Retinal pigment epithelial cell (primary cell): ENCODE measurements around the gene SOD2.

Experiments used
- DNase-seq: peaks from one replicate; pipeline ENCODE4 v3.0.0-alpha.2; 2010; ENCODE audit warnings: low read depth
- H3K4me3 ChIP-seq: 2 replicates; pipeline ENCODE4 v1.5.1; 2011; ENCODE audit warnings: mild to moderate bottlenecking, low read length, control low read depth, moderate library complexity
- CTCF ChIP-seq: conservative IDR thresholded peaks from 2 replicates; pipeline ENCODE4 v1.5.1; 2011; ENCODE audit warnings: low read depth, low read length, control low read depth, inconsistent platforms

The SOD2 gene

GRCh38 chr6:159687341-159687740 lies 5.7 kb downstream of the SOD2 start:
- no peak overlapping the region for H3K4me3 ChIP-seq
- DNase-seq: no peak
- peak; percentile 4 for TF ChIP-seq CTCF

GRCh38 chr6:159686703-159687102 lies 6.3 kb downstream of the SOD2 start:
- no peak for DNase-seq
- no peak overlapping the region for H3K4me3 ChIP-seq
- TF ChIP-seq CTCF: no peak

GRCh38 chr6:159686040-159686439 lies 7.0 kb downstream of the SOD2 start:
- no peak overlapping the region for H3K4me3 ChIP-seq
- no peak for TF ChIP-seq CTCF
- DNase-seq: no peak

GRCh38 chr6:159684013-159684304 lies 9.1 kb downstream of the SOD2 start:
- no peak overlapping the region for H3K4me3 ChIP-seq
- no peak for TF ChIP-seq CTCF
- DNase-seq: no peak

GRCh38 chr6:159682810-159683209 lies 10.2 kb downstream of the SOD2 start:
- no peak overlapping the region for H3K4me3 ChIP-seq

GRCh38 chr6:159682295-159682694 lies 10.7 kb downstream of the SOD2 start:
- H3K4me3 ChIP-seq: no peak overlapping the region
- DNase-seq: peak; percentile 91
- no peak for TF ChIP-seq CTCF

More at GRCh38 chr6:159682810-159683209, 10.2 kb downstream of the SOD2 start:
- DNase-seq: no peak
- no peak for TF ChIP-seq CTCF

- no peak for DNase-seq
- no peak overlapping the region for H3K4me3 ChIP-seq
- no peak for TF ChIP-seq CTCF
Measured at GRCh38 chr6:159681191-159681880, 11.7 kb downstream of the SOD2 start.
